Measurements from ENCODE around the gene GAB2.

DNA sequence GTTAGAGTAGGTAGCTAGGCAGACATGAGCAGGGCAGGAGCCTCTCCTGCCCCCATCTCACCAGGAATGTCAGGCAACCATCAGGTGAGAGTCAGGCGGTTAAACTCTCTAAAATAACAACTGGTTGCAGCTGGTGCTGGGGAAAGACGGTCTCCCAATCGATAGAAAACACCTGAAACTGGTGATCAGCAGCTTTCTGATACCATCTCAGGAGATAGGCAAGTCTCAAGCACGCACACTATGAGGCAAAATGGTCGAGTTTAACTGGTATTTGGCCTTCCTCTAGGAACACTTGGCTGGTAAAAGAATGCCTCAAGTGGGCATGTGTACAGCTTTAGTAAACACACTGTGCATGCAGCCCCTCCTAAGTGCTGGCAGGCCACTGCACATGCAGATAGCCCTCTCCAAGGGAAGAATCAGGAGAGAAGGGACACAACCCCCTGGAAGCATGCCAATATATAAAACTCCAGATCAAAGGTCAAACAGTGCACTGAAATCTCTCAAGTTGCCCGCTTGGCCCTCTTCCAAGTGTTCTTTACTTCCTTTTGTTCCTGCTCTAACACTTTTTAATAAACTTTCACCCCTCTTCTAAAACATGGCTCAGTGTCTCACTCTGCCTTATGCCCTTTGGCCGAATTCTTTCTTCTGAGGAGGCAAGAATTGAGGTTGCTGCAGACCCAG lies 140.2 kb downstream of the GAB2 start:
- TF ChIP-seq PPARA (CRISPR knock-in tag; IDR thresholded peaks at IDR 0.05; ENCODE audit: borderline replicate concordance): no peak
- TF ChIP-seq ESRRG (CRISPR knock-in tag; IDR thresholded peaks at IDR 0.05): no peak
- TF ChIP-seq ZFP30 (CRISPR knock-in tag; IDR thresholded peaks at IDR 0.05): no peak
- TF ChIP-seq SNAI2 (CRISPR knock-in tag; IDR thresholded peaks at IDR 0.05): no peak
- TF ChIP-seq TOX (CRISPR knock-in tag; IDR thresholded peaks at IDR 0.05; ENCODE audit: borderline replicate concordance): no peak
- no peak for TF ChIP-seq ZNF70 (CRISPR knock-in tag; IDR thresholded peaks at IDR 0.05)
- no peak for TF ChIP-seq TCF4 (CRISPR knock-in tag; IDR thresholded peaks at IDR 0.05; ENCODE audit: borderline replicate concordance)
- no peak for TF ChIP-seq BACH2 (CRISPR knock-in tag; IDR thresholded peaks at IDR 0.05; ENCODE audit: borderline replicate concordance)
- TF ChIP-seq RARB (CRISPR knock-in tag; IDR thresholded peaks at IDR 0.05): no peak
- TF ChIP-seq ZNF565 (CRISPR knock-in tag; conservative IDR thresholded peaks at IDR 0.05; ENCODE audit: low read depth): no peak
- TF ChIP-seq, protein P1, sequence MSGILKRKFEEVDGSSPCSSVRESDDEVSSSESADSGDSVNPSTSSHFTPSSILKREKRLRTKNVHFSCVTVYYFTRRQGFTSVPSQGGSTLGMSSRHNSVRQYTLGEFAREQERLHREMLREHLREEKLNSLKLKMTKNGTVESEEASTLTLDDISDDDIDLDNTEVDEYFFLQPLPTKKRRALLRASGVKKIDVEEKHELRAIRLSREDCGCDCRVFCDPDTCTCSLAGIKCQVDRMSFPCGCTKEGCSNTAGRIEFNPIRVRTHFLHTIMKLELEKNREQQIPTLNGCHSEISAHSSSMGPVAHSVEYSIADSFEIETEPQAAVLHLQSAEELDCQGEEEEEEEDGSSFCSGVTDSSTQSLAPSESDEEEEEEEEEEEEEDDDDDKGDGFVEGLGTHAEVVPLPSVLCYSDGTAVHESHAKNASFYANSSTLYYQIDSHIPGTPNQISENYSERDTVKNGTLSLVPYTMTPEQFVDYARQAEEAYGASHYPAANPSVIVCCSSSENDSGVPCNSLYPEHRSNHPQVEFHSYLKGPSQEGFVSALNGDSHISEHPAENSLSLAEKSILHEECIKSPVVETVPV (CRISPR knock-in tag; IDR thresholded peaks at IDR 0.05): no peak
- TF ChIP-seq, protein P2, sequence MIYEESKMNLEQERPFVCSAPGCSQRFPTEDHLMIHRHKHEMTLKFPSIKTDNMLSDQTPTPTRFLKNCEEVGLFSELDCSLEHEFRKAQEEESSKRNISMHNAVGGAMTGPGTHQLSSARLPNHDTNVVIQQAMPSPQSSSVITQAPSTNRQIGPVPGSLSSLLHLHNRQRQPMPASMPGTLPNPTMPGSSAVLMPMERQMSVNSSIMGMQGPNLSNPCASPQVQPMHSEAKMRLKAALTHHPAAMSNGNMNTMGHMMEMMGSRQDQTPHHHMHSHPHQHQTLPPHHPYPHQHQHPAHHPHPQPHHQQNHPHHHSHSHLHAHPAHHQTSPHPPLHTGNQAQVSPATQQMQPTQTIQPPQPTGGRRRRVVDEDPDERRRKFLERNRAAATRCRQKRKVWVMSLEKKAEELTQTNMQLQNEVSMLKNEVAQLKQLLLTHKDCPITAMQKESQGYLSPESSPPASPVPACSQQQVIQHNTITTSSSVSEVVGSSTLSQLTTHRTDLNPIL (CRISPR knock-in tag; IDR thresholded peaks at IDR 0.05; ENCODE audit: low read depth): no peak
- TF ChIP-seq, protein P3, sequence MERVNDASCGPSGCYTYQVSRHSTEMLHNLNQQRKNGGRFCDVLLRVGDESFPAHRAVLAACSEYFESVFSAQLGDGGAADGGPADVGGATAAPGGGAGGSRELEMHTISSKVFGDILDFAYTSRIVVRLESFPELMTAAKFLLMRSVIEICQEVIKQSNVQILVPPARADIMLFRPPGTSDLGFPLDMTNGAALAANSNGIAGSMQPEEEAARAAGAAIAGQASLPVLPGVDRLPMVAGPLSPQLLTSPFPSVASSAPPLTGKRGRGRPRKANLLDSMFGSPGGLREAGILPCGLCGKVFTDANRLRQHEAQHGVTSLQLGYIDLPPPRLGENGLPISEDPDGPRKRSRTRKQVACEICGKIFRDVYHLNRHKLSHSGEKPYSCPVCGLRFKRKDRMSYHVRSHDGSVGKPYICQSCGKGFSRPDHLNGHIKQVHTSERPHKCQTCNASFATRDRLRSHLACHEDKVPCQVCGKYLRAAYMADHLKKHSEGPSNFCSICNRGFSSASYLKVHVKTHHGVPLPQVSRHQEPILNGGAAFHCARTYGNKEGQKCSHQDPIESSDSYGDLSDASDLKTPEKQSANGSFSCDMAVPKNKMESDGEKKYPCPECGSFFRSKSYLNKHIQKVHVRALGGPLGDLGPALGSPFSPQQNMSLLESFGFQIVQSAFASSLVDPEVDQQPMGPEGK (CRISPR knock-in tag; IDR thresholded peaks at IDR 0.05; ENCODE audit: borderline replicate concordance): no peak

Measured in SK-N-SH treated with all-trans-retinoic acid at 6 μM for 48 hours (cell line).